Globus pallidus (tissue), 1 donor: Measurements from ENCODE around the gene TMEM201.

ENCODE experiments used
- DNase-seq: peaks from one replicate; pipeline ENCODE4 v3.0.0-alpha.2; 2015; ENCODE audit warnings: low spot score

TMEM201 gene

DNA sequence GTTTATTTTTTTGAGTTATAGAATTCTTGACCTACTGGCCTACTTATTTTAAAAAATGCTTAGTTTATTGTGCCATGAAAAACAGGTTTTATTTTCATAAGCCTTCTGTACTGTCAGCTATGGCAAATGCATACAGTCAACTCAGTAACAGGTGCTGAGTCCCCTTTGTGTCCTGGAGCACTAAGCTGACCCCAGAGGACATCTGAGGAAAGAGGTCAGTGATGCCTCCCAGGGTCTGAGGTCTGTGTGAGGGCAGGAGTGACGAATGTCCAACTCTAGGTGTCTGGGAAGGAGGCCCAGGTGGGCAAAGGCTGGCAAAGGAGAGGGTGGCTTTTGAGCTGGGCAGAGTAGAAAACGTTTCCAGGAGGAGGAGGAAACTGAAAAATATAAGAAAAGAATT, 7.8 kb upstream of the TMEM201 start:
- no peak for DNase-seq

DNA sequence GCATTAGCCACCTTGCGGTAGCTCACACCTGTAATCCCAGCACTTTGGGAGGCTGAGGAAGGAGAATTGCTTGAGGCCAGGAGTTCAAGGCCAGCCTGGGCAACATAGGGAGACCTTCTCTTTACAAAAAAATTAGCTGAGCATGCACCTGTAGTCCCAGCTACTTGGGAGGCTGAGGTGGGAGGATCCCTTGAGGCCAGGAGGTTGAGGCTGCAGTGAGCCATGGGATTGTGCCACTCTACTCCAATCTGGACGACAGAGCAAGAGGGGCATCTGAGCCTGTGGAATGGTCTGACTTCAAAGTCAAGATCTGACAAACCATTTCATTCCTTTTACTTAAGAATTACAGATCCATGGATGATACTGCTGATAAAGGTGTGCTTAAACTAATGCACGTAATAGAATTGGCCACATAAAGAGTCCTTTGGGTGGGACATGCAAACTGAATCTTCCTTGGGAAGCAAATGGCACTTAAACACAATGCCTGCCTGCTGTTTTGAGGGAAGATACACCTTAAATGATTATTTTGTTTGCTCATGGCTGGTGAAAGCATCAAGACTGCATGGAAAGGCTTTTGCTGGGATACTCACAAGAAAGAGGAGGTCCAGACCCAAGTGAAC, 2.5 kb upstream of the TMEM201 start:
- no peak for DNase-seq

DNA sequence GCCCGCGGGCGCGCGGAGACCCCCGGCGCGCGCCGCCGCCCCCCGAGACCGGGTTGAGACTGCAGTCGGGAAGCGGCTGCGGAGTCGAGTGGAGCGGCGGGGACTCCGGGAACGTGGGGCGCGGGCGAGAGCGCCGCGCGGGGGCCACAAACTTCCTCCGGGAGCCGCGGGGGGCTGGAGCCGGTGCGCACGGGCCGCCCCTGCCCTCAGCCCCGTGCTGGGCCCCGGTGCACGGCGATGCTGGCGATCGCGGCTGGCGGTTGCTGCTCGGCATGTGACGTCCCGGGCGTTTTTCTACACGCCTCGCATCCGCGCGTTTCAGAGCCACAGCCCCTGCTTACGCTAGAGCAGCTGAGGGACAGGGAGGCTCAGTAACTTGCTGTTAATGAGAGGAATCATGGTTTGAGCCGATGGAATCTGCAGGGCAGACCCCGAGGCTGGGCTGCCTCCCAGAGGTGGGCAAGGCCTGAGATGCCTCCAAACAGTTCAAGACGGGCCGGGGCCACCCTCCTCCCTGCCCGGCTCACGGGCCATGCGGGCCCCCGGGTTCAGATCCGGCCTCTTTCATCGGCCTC, 520 bp downstream of the TMEM201 start:
- DNase-seq, result no peak

DNA sequence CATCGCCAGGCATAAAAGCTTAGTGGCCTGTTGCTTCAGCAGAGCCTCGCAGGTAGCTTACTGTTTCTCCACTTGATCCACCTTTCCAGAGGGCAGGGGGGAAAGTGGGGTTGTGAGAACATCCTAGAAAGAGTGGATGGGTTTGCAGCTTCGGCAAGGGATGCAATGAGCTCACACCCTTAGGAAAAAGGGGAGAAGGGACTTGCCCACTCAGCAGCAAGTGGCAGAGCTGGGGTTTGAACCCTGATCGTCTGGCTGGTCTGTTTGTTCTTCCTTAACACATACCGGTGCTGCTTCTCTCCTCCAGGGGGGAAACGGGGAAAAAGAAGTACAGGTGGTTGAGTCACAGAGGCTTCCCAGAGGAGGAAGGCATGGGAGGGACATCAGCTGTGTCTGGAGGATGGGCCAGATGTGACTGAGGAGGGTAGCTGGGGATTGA, 1.0 kb downstream of the TMEM201 start:
- no peak for DNase-seq

DNA sequence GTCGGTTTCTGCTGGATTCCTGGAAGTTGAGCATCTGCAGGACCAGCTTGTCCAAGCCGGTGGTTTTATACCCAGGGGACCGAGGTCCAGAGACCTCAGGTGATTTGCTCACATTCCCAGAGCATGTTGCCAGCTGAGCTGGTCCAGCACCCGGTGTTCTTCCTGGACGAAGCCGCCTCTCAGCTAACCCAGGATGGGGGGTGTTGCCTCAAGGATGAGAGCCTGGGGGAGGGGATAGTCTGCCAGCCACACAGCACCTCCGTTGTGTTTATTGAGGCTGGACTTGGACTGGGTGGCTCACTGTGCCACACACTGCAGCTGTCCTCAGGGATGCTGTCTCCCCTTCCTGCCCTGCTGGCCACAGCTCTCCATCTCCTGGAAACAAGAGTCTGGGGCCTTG, 1.5 kb downstream of the TMEM201 start:
- no peak for DNase-seq

DNA sequence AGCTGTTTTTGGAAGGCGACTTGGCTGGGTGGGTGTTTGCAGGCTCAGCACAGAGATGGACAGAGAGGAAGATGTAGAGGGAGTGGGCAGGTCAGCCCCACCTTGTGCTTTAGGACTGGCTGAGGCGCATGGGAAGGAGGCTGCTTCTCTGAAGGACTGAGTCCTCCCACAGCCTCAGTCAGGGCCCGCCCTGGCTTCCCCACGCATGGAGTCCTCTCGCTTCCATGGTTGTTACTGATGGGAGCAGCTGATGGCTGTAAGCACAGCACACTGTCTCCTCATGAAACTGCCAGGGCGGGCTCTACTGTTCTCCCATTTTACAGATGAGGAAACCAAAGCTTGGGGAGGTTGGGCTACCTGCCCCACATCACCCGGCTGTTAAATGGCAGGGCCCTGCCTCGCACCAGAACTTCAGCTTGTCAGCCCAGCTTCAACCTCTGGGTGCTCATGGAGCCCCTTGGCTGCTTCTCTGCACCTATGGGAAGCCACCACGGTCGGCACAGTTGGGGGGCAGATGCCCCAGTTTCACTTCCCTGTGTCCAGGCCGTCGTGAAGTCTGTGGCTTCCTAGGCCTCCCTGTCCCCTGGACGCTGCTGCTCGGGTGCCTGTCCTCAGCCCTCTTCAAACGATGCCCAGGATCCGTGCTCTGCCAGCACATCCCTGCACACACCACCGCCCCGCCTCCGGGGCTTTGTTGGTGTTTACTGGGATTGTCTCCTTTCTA, 2.4 kb downstream of the TMEM201 start:
- DNase-seq, result no peak

DNA sequence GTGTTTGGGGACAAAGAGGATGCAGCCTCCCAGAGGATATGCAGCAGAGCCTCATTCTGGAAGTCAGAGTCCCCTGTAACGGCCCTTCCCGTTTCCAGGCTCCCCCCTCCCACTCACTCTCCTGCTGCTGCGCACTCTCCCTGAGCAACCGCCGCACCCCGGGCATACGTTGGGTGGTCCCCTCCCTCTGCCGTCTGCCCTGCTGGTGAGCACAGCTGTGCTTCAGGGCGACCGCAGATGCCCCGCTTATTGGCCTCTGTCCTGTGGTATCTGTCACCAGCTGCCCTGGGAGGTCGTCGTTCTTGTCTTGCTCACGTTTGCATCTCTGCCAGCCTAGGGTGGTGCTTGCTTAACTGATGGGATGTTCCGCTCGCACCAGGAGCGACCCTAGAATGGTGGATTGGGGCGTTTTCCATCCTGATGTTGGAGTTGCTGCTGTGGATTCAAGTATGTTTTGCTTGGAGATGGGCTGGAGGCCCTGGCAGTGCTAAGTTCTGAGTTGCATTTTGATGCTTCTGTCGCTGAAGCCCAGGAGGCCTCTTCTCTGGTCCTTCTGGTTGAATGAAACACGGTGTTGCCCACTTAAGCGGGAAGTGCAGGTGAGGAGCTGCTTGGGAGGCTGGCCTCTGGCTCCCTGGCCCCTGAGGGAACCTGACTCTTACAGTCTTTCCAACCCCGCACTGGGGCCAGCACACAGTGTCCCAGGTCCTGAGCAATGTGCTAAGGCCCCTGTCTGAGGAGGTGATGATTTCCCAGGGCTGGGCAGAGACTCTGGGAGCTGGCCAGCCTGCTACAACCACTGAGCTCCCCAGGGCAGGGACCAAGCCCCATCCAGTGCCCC, 3.2 kb downstream of the TMEM201 start:
- DNase-seq, result no peak

DNA sequence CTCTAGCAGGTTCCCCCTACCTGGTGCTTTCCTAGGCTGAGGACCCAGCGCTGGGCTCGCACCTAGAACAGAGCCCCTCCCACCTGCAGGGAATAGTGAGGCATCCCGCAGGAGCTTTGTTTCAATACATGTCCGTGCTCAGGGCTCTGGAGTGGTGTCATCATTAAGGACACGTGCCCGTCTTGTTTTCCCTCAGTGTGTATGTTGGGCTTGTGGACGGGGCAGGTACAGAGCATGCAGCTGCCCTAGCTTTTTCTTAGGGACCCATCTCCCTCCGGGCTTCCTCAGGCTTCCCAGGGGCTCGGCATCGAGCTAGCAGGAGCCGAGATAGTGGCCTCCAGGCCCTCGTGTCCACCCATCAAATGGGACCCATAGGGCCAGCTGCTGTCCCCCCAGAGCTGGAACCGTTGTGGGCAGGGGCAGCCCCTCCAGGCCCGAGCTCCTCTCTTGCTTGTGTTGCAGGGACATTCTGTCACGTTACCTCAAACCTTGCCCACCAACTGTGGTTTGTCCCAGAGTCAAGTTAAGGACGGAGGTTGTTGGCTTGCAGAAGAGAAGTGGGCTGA, 3.9 kb downstream of the TMEM201 start:
- DNase-seq, result no peak

DNA sequence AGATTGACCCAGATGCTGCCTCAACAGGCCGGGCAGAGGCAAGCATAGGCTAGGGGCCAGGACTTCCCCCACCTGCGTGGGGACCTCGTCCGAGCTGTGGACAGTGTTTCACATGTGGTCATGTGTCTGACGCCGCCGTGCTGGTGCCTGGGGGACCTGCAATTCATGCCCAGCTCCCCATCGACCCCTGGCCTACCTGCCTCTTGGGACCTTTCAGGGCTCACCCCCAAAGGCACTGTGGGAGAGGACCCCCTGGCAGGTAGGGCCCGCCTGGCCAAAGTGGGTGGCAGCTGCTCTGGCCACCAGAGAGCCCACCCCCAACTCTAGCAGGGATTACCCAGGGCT, 4.4 kb downstream of the TMEM201 start:
- no peak for DNase-seq

DNA sequence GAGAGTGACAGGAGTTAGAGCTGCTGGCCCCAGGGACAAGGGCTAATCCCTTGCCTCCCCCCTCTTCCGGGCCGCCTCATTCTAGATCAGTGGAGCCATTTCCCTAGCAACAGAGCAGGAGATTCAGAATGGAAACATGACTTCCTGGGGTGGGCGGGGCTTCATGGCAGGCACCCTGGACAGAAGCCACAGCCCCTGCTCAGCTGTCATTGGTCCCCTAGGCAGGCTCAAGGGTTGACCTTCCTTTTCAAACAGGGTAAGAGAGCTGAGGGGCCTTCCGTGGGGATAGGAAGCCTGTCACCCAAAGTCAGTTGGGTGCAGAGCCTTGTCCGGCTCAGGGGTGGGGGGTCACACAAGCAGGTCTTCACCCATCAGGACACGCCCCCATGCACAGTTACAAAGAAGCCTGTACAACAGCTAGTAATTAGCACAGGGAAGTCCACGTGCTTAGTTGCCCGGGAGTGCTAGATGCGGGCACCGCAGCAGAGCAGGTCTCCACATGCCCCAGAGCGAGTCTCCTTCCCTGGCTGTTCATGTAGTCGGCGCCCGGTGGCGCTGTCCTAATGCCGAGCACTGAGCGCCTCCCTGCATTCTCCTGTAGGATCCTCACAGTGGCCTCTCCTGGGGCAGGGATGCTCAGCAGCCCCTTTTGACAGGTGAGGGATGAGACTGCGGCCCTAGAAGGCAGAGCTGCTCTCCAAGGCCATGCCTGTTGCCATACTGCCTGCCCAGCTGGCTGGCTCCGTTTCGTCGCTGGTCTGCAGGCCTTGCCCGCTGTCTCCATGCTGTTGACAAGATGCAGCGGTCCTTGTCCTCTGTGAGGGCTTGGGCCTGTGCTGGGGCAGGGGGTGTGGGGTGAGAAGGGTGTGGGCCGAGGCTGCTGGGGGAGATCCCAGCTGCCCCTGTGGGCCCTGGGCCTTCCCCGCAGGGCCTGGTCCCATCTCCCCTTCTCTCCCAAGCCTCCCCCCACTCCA, 5.1 kb downstream of the TMEM201 start:
- peak; percentile 63 for DNase-seq

DNA sequence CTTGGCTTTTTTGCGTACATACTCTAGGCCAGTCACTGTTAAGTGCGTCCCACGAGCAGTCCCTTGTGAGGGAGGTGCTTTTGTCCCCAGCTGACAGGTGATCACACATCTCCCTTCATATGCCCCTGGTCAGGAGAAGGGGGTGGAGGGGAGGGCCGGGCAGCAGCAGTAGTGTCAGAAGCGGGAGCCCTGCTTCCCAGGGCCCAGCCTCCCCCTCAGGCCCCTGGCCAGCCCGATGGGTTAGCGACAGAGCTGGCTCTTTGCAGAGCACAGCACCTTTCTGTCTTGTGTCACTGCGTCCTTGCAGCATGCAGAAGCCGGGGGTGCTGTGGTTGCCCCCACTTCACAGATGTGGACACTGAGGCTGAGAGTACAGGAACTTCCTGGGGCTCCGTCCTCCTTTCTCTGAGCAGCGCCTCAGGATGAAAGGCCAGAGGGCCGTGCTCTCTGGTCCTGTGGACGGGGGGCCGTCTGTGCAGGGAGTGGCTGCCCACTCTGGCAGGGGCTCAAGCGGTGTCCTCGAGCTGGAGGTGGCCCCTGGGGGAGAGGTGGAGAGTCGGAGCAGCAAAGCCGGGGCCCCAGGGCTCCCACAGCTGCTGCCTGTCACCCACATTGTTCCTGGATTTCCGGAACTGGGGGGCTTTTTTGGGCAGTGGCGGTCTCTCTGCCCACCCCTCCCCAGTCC, 5.9 kb downstream of the TMEM201 start:
- no peak for DNase-seq

DNA sequence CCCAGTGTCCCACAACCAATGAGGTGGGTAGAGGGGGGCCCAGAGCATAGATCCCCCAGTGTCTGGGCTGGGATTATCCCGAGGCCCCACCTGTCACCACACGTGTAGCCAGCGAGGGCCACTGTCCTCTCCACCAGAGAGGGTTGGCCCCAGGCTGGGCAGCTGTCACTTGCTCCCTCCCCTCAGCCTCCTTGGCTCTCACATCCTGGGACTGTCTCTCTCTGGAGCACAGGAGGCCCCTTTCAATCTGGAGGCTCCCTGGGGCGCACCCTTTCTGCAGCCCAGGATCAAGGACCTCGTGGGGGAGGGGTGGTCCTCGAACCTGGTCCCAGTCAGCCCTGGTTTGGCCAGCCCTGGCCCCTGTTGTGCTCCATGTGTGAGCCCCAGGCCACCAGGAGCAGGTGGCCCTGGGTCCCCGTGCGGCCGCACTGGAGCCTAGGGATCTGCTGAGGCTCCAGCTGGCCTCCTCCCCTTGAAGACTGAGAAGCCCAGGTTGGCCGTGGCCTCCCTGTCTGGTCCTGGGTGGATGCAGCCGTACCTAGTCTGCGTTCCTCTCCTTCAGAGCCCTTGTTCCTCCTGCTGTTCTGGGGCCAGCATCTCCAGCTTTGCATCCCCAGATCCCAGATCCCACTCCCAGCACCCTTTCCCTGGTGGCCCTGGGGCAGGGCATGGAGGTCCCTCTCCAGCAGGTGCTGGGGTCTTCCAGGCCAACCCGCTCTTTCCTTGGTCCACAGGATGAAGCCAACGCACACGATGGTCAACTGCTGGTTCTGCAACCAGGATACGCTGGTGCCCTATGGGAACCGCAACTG, 6.7 kb downstream of the TMEM201 start:
- no peak for DNase-seq

DNA sequence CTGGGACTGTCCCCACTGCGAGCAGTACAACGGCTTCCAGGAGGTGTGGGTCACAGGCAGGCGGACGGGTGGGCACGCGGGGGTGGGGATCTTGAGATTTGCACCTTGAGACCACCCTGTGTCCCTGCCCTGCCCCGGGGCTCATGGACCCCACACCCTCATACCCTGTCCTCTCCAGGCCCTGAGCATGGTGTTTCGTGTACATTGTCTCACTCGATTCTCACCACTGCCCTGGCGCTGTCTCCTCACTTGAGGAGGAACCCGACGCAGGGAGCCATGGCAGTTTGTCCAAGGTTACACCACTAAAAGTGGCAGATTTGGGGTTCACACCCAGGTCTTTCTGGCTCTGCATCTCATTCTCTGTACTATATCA, 7.2 kb downstream of the TMEM201 start:
- no peak for DNase-seq

DNA sequence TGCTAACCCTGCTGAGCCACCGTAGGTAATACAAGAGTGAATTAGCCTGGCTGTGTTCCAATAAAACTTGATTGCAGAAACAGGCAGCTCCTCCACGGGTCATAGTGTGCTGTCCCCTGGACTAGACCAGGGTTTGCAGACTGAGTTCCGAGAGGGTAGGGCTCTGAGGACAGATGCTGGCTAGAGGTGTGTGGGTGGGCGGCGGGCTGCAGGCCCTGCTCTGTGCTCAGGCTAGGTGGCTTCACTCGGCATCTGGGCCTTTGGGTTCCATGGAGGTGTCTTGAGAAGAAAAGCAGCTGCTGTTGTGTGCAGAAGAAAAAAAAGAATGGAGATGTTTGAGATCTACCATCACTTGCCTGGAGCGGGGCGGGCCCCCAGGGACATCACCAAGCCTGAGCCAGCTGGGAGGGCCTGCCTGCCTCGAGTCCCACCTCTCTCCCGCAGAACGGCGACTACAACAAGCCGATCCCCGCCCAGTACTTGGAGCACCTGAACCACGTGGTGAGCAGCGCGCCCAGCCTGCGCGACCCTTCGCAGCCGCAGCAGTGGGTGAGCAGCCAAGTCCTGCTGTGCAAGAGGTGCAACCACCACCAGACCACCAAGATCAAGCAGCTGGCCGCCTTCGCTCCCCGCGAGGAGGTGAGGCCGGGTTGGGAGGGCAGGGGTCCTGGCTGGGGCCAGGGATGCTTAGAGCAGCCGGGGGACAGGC, 7.9 kb downstream of the TMEM201 start:
- DNase-seq, result no peak

DNA sequence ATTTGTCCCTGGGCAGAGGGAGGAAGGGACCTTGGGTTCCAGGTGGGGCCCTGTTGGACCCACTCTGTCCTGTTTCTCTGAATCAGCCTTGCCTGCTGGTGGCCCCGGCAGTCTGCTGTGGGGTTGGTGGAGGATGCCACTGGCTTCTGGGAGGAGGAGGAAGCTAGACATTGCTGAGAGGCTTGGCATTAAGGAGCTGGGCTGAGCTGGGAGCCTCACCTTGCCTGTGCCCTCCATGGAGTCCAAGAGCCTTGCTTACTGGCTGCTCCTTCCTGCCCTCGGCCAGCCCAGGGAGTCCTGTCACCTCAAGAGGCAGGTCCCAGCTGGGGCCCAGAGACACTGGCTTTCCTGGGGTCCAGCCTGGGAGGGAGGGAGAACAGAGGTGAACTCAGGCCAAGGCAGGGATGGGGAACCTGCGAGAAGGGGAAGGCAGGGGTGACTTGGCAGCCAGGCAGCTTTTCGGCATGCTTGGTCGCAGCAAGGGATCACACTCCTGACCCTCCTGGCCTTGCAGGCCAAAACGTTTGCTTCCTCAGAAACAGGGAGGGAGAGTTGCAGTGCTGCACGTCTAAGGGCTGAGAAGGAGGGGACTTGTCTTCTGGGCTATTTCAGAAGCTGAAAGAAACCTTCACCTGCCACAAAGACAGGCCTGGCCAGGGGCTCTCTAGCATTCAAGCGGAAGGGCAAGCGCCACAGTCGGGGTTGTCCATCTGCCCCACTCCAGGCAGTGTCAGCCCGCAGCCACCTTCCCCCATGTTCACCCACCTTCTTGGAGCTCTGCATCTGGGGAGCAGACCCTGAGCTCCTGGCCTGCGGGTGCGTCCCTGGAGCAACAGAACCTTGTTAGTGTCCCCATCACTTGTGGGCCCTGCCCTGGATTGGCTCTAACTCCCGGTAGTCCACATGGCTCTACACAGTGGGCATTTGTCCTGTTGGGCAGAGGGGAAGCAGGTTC, 8.9 kb downstream of the TMEM201 start:
- DNase-seq, result no peak

DNA sequence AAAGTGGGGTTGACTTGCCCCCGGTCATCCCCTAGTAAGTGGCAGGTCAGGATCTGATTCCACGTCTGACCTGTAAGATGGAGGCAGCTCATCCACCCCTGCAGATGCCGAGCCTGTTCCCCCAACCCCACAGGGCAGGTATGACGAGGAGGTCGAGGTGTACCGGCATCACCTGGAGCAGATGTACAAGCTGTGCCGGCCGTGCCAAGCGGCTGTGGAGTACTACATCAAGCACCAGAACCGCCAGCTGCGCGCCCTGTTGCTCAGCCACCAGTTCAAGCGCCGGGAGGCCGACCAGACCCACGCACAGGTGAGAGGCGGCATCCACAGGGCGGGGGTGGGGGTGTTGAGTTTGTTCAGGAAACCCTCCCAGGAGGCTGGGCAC, 9.6 kb downstream of the TMEM201 start:
- no peak for DNase-seq

DNA sequence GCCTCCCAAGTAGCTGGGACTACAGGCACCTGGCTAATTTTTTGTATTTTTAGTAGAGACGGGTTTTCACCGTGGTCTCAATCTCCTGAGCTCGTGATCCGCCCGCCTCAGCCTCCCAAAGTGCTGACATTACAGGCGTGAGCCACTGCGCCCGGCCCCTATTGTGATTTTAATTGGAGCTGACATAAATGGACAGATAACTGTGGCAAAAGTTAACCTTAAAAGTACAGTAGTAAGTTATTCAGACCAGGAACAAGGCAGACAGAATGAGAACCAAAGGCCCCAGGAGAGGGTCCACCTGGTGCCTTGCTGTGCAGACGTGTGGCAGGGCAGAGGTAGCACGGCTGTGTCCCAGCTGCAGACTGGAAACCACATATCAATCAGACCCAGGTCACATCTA, 11.0 kb downstream of the TMEM201 start:
- DNase-seq, result no peak
